DOHH2 (cell line): ENCODE results near the gene GPC5.

Experiments used
- H3F3A ChIP-seq: fragments of 200-600 bp; sonication (generic), shearing (Covaris generic); 2 replicates; pipeline ENCODE4 v1.6.0; 2016; ENCODE audit warnings: antibody characterized with exemption, mild to moderate bottlenecking; ENCODE audit not compliant: control insufficient read depth, insufficient read depth
- H3K27ac ChIP-seq: fragments of 200-600 bp; sonication (generic); 2 replicates; pipeline ENCODE4 v1.5.1; 2014; ENCODE audit warnings: low read depth, mild to moderate bottlenecking, low read length, moderate library complexity
- H3K27me3 ChIP-seq: fragments of 200-600 bp; sonication (generic); 2 replicates; pipeline ENCODE4 v1.6.1; 2014; ENCODE audit warnings: mild to moderate bottlenecking, low read length, mixed read lengths; ENCODE audit not compliant: control insufficient read depth
- H3K36me3 ChIP-seq: fragments of 200-600 bp; sonication (generic); 2 replicates; pipeline ENCODE4 v1.6.1; 2014; ENCODE audit warnings: mild to moderate bottlenecking, low read length, moderate library complexity, mixed read lengths; ENCODE audit not compliant: control insufficient read depth
- H3K4me1 ChIP-seq: fragments of 200-600 bp; sonication (generic); 2 replicates; pipeline ENCODE4 v1.6.1; 2014; ENCODE audit warnings: mild to moderate bottlenecking, low read length, mixed read lengths; ENCODE audit not compliant: control insufficient read depth
- H3K4me2 ChIP-seq: fragments of 200-600 bp; sonication (generic); 2 replicates; pipeline ENCODE4 v1.6.0; 2014; ENCODE audit warnings: mild to moderate bottlenecking, low read length, moderate library complexity
- H3K4me3 ChIP-seq: fragments of 200-600 bp; sonication (generic); 2 replicates; pipeline ENCODE4 v1.5.1; 2014; ENCODE audit warnings: mild to moderate bottlenecking, low read length, mixed read lengths
- H3K79me2 ChIP-seq: fragments of 200-600 bp; sonication (generic); 2 replicates; pipeline ENCODE4 v1.6.1; 2014; ENCODE audit warnings: mild to moderate bottlenecking, low read length, mixed read lengths; ENCODE audit not compliant: control insufficient read depth
- H3K9me2 ChIP-seq: fragments of 200-600 bp; sonication (generic); replicated peaks from 2 replicates; pipeline ENCODE4 v1.6.1; 2014; ENCODE audit warnings: mild to moderate bottlenecking, low read length, mixed read lengths; ENCODE audit not compliant: control insufficient read depth
- H3K9me3 ChIP-seq: fragments of 200-600 bp; sonication (generic); 2 replicates; pipeline ENCODE4 v1.6.1; 2014; ENCODE audit warnings: antibody characterized with exemption, low read length, mixed read lengths; ENCODE audit not compliant: control insufficient read depth, insufficient read depth
- H4K20me1 ChIP-seq: fragments of 200-600 bp; sonication (generic); 2 replicates; pipeline ENCODE4 v1.6.0; 2014; ENCODE audit warnings: low read depth, mild to moderate bottlenecking, antibody characterized with exemption, low read length, moderate library complexity; ENCODE audit not compliant: control insufficient read depth, insufficient read depth
- CTCF ChIP-seq: fragments of 200-600 bp; sonication (generic); IDR thresholded peaks from one replicate; pipeline ENCODE4 v1.5.1; 2014; ENCODE audit warnings: antibody characterized with exemption, mild to moderate bottlenecking, low read depth, low read length; ENCODE audit not compliant: poor library complexity, severe bottlenecking
- EZH2phosphoT487 ChIP-seq: fragments of 200-600 bp; sonication (generic); IDR thresholded peaks from 2 replicates; pipeline ENCODE4 v1.6.1; 2017; ENCODE audit warnings: borderline replicate concordance, mild to moderate bottlenecking, antibody characterized with exemption, low read length, moderate library complexity, mixed read lengths

The GPC5 gene

GRCh38 chr13:92418818-92419412 is 1020.5 kb downstream of the GPC5 start:
- Histone ChIP-seq H3K4me1 (no peaks in the 10 kb centered on the region), H4K20me1 (no peaks in the 10 kb centered on the region), H3K4me3 (no peak overlapping the region), H3F3A (no peaks in the 10 kb centered on the region), H3K4me2 (no peak overlapping the region), H3K27me3 (no peaks in the 10 kb centered on the region), H3K79me2 (no peaks in the 10 kb centered on the region), H3K27ac (no peak overlapping the region), H3K36me3 (no peaks in the 10 kb centered on the region), H3K9me3 (no peaks in the 10 kb centered on the region; the same call in 1 of the 2 replicates), H3K9me2 (no peaks in the 10 kb centered on the region)
- no peak for TF ChIP-seq CTCF
- no peak for TF ChIP-seq EZH2phosphoT487

GRCh38 chr13:92429231-92429630 is 1030.8 kb downstream of the GPC5 start:
- H3K9me2 ChIP-seq = no peaks in the 10 kb centered on the region
- no peak overlapping the region for H3K4me2 ChIP-seq
- no peaks in the 10 kb centered on the region for H3K36me3 ChIP-seq
- no peaks in the 10 kb centered on the region for H3K9me3 ChIP-seq
- no peaks in the 10 kb centered on the region for H3K79me2 ChIP-seq
- H4K20me1 ChIP-seq = no peaks in the 10 kb centered on the region
- H3K4me3 ChIP-seq = no peak overlapping the region
- no peaks in the 10 kb centered on the region for H3K4me1 ChIP-seq
- H3F3A ChIP-seq = no peaks in the 10 kb centered on the region
- H3K27me3 ChIP-seq = no peaks in the 10 kb centered on the region
- H3K27ac ChIP-seq = no peak overlapping the region
- TF ChIP-seq CTCF = no peak
- TF ChIP-seq EZH2phosphoT487 = no peak

GRCh38 chr13:92433386-92433785 is 1035.0 kb downstream of the GPC5 start:
- no peaks in the 10 kb centered on the region for H4K20me1 ChIP-seq
- H3K79me2 ChIP-seq = no peaks in the 10 kb centered on the region
- no peak overlapping the region for H3K27ac ChIP-seq
- H3K36me3 ChIP-seq = no peaks in the 10 kb centered on the region
- no peaks in the 10 kb centered on the region for H3F3A ChIP-seq
- no peak overlapping the region for H3K4me2 ChIP-seq
- no peaks in the 10 kb centered on the region for H3K4me1 ChIP-seq
- no peak for TF ChIP-seq CTCF
- no peak for TF ChIP-seq EZH2phosphoT487
- H3K9me2 ChIP-seq = no peaks in the 10 kb centered on the region
- no peaks in the 10 kb centered on the region for H3K9me3 ChIP-seq
- no peaks in the 10 kb centered on the region for H3K27me3 ChIP-seq
- no peak overlapping the region for H3K4me3 ChIP-seq

GRCh38 chr13:92433963-92434362 is 1035.5 kb downstream of the GPC5 start:
- no peaks in the 10 kb centered on the region for H3K79me2 ChIP-seq
- H3K9me2 ChIP-seq = no peaks in the 10 kb centered on the region
- H3K27ac ChIP-seq = no peak overlapping the region
- TF ChIP-seq EZH2phosphoT487 (no peak), CTCF (no peak)
- H3K9me3 ChIP-seq = no peaks in the 10 kb centered on the region
- H3K36me3 ChIP-seq = no peaks in the 10 kb centered on the region
- H3K27me3 ChIP-seq = no peaks in the 10 kb centered on the region
- H3F3A ChIP-seq = no peaks in the 10 kb centered on the region
- no peaks in the 10 kb centered on the region for H3K4me1 ChIP-seq
- no peak overlapping the region for H3K4me2 ChIP-seq
- H4K20me1 ChIP-seq = no peaks in the 10 kb centered on the region
- H3K4me3 ChIP-seq = no peak overlapping the region
